CD4-positive, alpha-beta T cell treated with Interleukin-10 for 1 hour (primary cell): ENCODE measurements around the gene MRTFA.
A peak's percentile ranks its signal among the peaks of the same experiment; 100 is the strongest.
"Not testable (repeated sequence)": the region's sequence is repeated elsewhere in the genome, so short reads cannot be mapped to it uniquely, and the experiment has no call there.

Experiments used
- DNase-seq: peaks from one replicate; pipeline ENCODE4 v3.0.0-alpha.2; 2020

Gene MRTFA

GRCh38 chr22:40656651-40657050 is 20.1 kb upstream of the MRTFA start:
- not testable (repeated sequence) for DNase-seq

GRCh38 chr22:40655941-40656340 is 19.4 kb upstream of the MRTFA start:
- DNase-seq: not testable (repeated sequence)

- no peak for DNase-seq
Observed at GRCh38 chr22:40654522-40655167, 18.1 kb upstream of the MRTFA start.

DNA sequence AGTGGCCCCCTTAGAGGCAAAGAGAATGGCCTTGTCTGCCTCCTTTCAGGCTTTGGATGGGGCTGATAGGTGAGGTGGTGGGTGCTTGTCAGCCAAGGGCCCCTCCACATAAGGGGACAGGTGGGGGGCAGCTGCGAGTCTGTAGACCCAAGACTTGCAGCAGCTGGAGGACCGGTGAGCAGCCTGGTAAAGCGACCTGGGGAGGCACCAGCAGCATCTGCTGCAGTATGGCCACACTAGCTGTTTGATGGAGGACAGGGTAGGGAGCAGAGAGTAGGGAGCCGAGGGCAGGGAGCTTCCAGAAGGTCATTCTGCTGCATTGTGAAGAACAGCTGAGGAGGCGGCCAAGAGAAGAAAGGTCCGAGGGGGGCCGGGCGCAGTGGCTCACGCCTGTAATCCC is 16.8 kb upstream of the MRTFA start:
- DNase-seq: no peak

GRCh38 chr22:40651563-40652501 is 15.3 kb upstream of the MRTFA start:
- DNase-seq: peak; percentile 78

DNA sequence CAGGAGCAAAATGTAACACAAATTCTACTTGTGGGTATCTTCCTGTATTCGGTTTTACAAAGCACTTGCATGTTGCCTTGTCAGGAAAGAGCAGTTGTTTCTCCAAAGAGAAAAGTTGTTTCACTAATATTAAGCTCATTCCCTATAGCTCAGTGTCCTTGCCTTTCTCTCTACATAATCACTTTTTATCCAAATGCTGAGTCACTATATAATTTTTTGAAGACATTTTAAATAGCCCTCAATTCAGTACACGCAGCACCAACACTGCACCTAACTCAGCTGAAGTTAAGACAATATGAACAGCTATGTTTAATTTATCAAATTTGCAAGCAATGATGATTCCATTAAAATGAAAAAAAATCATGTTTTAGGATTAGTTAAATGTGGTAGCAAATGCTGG is 14.5 kb upstream of the MRTFA start:
- no peak for DNase-seq

DNA sequence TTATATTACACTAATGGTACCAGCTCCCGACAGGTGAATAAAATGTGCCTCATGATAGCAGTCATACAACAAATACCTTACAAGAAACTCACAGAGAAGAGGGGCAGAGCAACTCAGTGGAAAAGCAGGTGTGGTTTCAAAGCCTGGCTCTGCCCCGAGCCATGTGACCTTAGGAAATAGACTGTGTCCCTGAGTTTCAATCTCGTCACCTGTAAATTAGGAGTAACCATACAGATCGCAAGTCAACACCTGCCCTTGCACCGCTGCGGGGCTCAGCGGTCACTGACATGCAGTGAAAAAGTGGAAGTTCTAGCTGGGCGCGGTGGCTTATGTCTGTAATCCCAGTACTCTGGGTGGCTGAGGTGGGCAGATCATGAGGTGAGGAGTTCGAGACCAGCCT is 11.9 kb upstream of the MRTFA start:
- DNase-seq: no peak

DNA sequence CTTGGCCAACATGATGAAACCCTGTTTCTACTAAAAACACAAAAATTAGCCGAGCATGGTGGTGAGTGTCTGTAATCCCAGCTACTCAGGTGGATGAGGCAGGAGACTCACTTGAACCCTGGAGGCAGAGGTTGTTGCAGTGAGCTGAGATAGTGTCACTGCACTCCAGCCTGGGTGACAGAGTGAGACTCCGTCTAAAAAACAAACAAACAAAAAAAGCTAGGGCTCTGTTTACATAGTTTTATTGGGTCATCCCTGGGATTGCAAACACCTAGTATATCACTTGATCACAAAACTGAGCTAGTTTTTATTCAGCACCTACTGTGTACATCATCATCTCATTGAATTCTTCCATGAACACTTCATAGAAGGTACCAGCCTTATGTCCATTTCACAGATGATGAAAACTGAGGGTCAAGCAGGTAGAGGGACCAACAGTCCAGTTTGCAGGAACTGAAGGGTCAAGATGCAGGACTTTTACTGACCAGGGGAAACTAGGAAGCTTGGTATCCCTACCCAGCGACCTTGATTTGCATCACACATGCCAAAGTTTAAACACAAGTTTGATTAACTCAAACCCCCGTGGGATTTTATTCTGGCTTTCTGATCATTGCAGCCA is 9.2 kb upstream of the MRTFA start:
- no peak for DNase-seq

GRCh38 chr22:40642316-40642715 is 5.8 kb upstream of the MRTFA start:
- no peak for DNase-seq

GRCh38 chr22:40641269-40641668 is 4.8 kb upstream of the MRTFA start:
- no peak for DNase-seq

- no peak for DNase-seq
Observed at GRCh38 chr22:40638261-40638660, 1.7 kb upstream of the MRTFA start.

DNA sequence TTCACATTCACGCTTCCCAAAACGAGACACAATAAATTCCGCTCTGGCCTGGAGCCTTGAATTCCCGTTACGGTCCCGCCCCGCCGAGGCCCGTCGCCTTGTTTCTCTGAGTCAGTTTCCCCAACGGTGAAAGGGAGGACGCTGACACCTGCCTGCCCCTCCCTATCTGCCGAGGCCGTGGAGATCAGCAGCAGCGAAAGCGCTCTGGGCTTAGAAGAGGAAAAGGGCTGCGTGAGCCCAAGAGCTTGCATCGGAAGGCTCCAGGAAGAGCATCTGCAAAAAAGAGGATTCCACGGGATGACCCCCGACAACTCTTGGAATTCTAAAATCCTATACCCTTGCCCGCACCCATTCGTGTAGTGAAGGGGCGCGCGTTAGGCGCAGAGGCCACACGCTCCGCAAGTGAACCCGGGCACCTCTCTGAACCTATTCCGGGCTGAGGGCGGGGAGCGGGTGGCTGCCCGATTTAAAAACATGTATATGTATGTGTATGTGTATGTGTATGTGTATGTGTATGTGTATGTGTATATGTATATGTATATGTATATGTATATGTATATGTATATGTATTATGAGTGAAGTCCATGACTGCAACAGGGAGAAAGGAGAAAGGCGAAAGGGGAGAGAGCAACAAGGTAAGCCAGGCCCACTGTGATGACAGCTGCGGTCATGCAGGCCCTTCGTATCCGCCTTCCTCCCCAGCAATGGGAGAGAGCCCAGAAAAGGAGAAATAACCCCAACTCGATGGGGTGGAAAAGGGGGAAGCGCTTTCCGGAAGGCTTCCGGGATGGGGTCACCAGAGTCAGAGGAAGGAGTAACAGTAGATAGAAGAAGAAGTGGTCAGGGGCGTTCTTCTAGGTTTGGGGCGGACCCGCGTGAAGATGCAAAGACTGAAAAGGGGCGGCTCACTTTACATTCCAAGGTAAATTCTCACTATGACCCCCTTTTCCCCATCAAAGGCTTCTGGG is 948 bp upstream of the MRTFA start:
- DNase-seq: peak; percentile 28

GRCh38 chr22:40635940-40636379 is 559 bp downstream of the MRTFA start:
- no peak for DNase-seq

DNA sequence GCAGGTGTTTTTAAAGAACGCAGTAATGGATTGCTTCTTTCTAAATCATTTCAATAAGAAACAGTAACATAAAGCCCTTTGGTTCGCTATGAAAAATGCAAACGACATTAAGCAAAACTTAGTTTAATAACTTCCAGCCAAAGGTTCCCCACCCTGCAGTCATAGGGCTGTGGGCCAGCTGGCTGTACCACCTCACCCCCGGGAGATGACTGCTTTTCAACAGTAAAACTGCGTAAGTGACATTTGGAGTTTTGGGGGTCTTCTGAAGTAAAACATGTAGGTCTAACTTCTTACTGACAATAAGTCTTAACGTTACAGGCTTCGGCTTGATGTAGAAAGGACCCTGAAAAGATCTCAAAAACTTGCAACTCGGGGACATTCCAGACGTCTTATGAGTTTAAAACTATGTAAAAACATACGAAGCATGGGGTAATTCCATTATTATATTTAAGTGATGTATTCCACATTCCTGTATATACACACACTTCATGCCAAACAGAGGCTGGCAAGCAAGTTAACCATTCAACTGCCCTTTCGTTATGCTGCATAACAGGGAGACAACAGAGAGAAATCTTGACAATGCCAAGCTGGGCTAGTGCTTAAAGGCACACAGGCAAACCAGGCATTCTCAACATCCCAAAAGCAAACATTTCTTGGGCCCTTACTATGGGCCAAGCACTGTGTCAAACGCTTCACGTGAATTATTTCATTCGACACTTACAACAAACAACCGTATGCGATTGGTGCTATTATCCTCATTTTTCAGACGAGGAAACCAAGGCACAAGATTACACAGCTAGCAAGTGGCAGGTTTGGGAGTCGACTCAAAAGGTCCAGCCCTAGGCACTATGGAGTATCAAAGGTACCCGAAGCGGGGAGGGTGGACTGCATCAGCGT is 1.2 kb downstream of the MRTFA start:
- no peak for DNase-seq

DNA sequence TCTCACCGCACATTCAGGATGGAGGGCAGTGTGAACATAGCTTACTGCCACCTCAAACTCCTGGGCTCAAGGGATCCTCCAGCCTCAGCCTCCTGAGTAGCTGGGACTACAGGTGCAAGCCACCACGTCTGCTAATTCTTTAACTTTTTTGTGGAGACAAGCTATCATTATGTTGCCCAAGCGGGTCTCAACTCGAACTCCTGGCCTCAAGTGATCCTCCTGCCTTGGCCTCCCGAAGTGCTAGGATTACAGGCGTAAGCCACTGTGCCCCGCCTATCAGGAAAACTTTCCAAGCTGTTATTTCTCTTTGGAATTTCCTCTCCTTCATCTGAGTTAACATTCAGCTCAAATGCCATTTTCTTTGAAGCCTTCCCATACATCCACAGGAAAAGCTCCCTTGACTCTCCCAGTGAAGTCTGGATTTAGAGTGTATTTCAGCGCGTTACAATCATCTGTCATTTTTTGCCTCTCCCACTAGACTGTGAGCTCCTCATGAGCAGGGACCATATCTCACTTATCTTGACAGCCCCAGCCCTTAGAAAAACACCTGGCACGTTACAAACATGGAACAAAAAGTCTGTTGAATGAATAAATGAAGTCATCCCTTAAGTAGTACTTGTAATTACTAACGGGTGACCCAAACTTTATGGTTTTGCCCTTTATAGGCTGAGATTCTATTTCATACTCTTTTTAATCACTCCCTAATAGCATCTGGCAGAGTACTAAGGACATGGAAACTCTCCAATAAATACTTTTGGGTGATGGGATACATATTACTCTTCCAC is 2.2 kb downstream of the MRTFA start:
- DNase-seq: no peak

DNA sequence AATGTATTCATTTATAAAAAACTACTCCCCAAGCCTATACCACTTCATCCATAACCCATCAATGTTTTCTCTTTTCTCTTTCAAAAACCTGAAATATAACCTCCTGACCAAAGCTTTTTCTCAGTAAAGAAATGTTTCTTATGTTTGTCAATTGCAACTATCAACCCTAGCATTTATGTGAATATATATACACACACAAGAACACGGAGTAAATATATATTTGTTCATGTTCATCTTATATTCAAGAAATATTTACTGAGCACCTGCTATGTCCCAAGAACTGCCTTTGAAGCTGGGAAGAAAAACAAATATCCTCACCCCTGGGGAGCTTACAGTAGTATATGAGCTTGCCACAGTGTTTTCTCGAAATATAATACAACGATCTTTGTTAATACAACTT is 3.5 kb downstream of the MRTFA start:
- DNase-seq: no peak

DNA sequence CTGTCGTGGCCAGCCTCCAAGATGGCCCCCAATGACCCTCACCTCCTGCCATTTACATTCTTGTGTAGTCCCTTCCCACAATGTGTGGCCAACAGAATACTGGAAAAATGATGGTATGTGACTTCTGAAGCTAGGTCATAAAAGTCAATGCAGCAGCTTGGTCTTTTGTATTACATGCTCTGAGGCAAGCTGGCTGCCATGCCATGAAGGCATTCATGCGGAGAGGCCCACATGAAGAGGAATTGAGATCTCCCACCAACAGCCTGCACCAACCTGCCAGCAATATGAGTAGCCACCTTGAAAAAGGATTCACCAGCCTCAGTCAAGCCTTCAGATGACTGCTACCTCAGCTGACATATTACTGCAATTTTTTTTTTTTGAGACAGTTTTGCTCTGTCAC is 4.6 kb downstream of the MRTFA start:
- DNase-seq: no peak

DNA sequence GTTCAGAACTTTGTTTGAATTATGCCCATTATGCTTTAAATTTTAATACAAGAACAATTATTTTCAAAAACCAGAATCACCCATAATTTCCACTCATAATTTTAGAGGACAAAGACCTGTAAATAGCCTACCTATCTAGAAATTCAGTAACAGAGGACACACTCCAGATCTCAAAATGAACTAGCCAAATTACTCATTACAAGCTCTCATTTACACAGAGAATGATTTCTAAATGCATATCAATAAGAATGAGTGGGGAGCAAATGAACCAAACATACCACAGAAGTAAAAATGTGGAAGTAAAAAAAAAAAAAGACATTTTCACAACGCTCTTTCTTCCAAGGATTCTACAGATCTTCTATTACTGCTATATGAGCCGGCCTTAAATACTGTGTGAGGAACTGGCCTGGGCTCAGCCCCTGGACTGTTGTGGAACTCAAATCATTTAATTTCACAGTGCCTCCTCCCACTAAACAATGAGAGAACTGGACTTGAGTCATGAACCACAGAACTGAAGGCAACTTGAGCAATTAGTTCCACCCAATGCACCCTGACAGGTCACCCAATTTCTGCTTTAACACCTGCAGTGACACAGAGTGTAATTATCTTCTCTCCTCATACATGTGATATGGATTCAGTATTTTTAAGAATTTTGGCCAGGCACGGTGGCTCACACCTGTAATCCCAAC is 8.0 kb downstream of the MRTFA start:
- DNase-seq: no peak

DNA sequence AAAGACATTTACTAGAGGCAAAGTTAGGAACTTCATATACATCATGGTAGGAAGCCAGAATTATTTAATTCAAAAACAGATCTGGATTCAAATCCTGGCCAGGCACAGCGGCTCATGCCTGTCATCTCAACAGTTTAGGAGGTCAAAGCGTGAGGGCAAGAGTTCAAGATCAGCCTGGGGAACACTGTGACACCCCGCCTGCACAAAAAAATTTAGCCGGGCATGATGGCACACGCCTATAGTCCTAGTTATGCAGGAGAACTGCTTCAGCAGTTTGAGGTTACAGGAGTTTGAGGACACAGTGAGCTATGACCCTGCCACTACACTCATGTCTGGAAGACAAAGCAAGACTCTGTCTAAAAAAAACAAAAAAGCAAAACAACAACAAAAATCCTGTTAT is 8.9 kb downstream of the MRTFA start:
- DNase-seq: no peak

GRCh38 chr22:40626851-40627250 is 9.7 kb downstream of the MRTFA start:
- DNase-seq: no peak
